NK-92 treated with Interleukin-12 subunit alpha and Interleukin-12 subunit beta, amount 100 ng/mL, for 24 hours (cell line): ENCODE results near the gene PAX9.
"Not testable (repeated sequence)": the region's sequence is repeated elsewhere in the genome, so short reads cannot be mapped to it uniquely, and the experiment has no call there.

Experiments
- DNase-seq: peaks from one replicate; lab custom pipeline; 2025; lab: John Stamatoyannopoulos, UW

Gene PAX9

GRCh38 chr14:36674659-36675058 is 13.0 kb downstream of the PAX9 start:
- DNase-seq: no peak

GRCh38 chr14:36675581-36675980 is 13.9 kb downstream of the PAX9 start:
- no peak for DNase-seq

- no peak for DNase-seq
These were observed 14.6 kb downstream of the PAX9 start for GRCh38 chr14:36676236-36676635.

GRCh38 chr14:36682338-36682737 is 20.7 kb downstream of the PAX9 start:
- DNase-seq: no peak

DNA sequence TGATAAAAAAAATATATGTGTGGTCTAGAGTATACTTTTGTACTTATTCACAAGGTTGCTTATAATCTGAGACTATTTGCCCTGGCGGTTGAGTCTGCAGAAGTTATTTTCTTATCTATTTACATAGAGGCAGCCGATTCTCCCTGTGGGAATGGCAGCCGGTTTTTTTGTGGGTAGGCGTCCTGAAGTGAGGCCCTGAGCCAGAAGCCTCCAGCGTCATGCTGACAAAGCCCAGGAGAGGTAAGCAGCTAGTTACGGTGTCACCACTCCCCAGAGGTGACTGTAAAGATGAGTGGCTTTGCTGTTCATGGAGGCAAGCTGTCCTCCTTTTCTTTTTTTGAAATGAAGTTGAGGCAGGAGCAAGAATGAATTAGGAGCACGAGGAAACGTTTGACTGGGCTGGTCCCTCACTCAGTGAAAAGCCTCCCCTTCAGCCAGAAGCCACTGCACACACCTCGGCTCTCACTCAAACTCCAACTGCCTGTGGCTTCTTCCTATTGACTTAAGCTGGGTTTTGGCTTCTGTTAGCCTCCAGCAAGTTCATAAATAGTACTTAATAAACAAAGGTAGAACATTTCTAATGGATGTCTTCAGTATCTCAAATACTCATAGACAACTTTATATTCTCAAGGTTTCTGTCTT is 21.5 kb downstream of the PAX9 start:
- DNase-seq: no peak

DNA sequence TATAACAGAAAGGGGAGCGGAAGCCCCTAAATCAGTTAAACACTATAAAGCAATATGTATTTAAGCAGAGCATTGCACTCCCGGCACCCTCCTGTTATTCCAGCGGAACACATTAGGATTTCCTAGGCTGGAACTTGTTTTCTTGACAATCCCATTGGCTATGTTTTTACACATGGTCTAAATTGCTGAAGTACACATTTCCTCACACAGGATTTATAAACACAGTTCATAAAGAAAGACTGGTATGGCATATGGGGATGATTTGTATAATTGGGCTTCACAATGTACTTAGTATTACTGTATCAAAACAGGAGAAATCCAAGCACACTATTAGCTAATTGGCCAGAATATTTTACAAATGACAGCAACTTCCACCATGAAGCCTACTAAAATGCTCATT is 23.3 kb downstream of the PAX9 start:
- DNase-seq: no peak

GRCh38 chr14:36690311-36691040 is 28.8 kb downstream of the PAX9 start:
- DNase-seq: no peak

GRCh38 chr14:36699420-36699819 is 37.8 kb downstream of the PAX9 start:
- not testable (repeated sequence) for DNase-seq

GRCh38 chr14:36700651-36701050 is 39.0 kb downstream of the PAX9 start:
- DNase-seq: no peak

- DNase-seq: no peak
These were observed 39.5 kb downstream of the PAX9 start for GRCh38 chr14:36701132-36701531.

GRCh38 chr14:36702474-36702873 is 40.8 kb downstream of the PAX9 start:
- no peak for DNase-seq

GRCh38 chr14:36707570-36707969 is 45.9 kb downstream of the PAX9 start:
- DNase-seq: no peak

DNA sequence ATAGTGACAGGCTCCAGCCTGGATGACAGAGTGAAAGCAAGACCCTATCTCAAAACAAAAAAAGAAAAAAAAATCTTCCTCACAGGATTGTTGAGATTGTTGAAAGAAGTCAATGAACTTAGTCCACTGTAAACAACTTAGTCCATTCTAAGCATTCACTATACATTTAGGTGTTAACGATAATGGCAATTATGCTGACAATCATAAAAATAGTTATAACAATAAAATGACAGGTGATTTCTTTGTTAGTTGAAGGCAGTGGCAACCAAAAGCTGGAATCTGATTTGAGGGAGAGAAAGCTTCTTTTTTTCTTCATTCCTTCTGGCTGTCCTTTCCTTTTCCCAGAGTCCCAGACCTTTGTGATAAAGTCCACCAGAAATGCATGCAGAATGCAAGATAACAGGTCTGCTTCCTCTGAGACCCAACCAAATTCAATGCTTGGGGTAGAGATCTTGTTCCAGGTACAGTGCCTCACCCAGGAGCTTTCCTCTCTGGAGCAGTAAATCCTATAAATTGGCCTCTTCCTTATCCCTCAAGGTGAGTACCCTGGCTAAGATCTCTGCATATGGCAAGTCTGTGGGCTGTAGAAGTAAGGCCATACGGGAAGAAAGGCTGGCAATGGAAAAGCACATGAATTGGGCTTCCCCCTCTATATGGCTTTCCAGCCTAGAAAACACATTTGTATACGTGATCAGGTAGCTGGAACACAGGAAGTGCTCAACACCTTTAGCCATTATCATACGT is 52.5 kb downstream of the PAX9 start:
- no peak for DNase-seq

- DNase-seq: no peak
These were observed 55.0 kb downstream of the PAX9 start for GRCh38 chr14:36716614-36717184.

DNA sequence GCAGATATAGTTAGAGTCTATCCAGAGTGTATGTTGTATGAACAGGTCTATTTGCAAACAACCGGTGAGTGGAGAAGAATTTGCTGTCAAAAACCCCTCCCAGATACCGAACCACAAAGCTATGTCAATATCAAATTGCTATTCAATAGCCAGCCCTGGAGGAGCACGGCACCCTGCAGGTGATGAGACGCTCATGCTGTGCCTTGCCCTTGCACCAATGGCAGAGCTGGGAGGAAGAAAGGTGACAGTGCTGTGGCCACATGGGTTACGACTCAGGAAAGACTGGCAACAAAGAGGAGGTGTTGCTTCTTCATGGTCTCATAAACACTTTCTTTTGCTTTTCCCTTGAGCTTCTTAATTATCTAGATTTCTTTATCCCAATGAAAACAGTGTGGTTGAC is 55.7 kb downstream of the PAX9 start:
- no peak for DNase-seq

DNA sequence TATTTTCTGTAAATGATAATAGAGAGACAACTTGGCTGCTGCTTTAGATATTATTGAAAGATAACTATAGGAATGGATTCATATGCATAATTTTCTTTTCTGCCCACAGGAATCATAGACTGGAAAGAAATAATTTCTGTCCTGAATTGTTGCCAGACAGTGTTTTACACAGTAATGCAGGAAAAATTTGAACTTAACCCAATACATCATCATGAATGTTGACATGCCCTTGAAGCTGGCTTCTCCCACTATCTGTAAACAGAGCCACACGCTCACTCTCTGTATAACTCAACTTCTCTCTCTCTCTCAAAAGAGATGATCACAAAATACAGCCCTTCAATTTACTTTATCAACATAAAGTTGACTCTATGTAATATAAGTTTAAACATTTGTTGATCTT is 56.6 kb downstream of the PAX9 start:
- DNase-seq: no peak

DNA sequence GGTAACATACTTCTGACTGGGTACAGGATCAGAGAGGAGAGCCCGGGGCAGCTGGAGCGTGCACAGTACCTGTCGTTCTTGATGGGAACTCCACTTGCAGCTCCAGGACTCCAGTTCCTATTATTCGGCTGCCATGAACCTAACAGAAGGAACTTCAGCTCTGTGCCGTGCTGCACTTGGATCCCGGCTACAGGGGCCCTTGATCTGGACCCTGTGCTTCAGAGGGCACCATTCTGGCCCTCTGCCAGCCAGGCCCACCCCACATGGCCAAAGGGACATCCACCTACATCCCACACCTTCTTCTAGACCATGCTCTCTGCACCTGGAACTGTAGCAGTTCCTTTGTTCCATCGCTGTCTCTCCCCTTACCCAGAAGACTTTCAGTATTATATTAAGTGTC is 58.2 kb downstream of the PAX9 start:
- no peak for DNase-seq

GRCh38 chr14:36720657-36721056 is 59.0 kb downstream of the PAX9 start:
- DNase-seq: no peak

- no peak for DNase-seq
These were observed 60.2 kb downstream of the PAX9 start for GRCh38 chr14:36721877-36722276.

DNA sequence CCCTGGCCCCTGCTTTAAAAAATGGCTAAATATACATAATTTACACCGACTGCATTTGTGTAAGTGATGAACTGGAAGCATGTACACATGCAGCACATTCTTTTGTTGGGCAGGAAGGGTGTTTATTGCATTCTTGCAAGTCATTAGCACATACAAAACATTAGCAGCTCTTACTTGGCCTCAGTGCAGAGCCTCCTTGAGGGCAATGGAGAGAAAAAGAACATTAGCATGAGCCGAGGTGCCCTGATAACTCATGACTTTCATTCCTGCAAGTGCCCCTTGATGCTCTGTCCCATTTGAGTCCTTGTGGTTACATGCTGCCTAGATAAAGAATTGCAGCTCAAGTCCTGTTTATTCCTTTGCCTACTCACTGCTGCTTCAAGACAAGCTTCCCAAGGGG is 61.9 kb downstream of the PAX9 start:
- DNase-seq: no peak

- no peak for DNase-seq
These were observed 62.5 kb downstream of the PAX9 start for GRCh38 chr14:36724162-36724561.

DNA sequence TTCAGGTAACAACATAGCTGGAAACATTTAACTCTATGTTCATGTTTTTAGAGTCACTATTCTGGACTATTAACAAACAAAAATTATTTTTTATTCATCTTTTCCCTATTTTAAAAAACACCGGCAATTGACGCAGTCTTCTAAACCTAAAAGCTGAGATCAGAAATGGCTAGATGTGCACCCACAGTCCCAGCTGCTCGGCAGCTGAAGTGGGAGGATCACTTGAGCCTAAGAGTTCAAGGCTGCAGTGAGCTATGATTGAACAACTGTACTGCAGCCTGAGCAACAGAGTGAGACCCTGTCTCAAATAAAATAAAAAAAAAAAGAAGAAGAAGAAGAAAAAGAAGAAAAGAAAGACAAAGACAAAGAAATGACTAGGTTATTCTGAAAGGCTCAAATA is 64.5 kb downstream of the PAX9 start:
- no peak for DNase-seq
